SU-DHL-6 (cell line): ENCODE measurements around the gene RGS6.

Experiments used
- H2AFZ ChIP-seq: fragments of 200-600 bp; sonication (generic); 2 replicates; pipeline ENCODE4 v1.6.1; 2014; ENCODE audit warnings: low read depth, mild to moderate bottlenecking, moderate library complexity, mixed read lengths, antibody characterized with exemption, low read length; ENCODE audit not compliant: severe bottlenecking
- H3F3A ChIP-seq: fragments of 200-600 bp; shearing (Covaris generic); 2 replicates; pipeline ENCODE4 v1.6.0; 2016; ENCODE audit warnings: antibody characterized with exemption, mild to moderate bottlenecking; ENCODE audit not compliant: insufficient read depth
- H3K27ac ChIP-seq: fragments of 200-600 bp; sonication (generic); 2 replicates; pipeline ENCODE4 v1.5.1; 2016; ENCODE audit warnings: low read depth, mild to moderate bottlenecking, low read length, moderate library complexity, mixed read lengths
- H3K27me3 ChIP-seq: fragments of 200-600 bp; sonication (generic), shearing (Covaris generic); 2 replicates; pipeline ENCODE4 v1.6.0; 2014; ENCODE audit warnings: mild to moderate bottlenecking, low read length
- H3K36me3 ChIP-seq: fragments of 200-600 bp; sonication (generic); 2 replicates; pipeline ENCODE4 v1.6.1; 2014; ENCODE audit warnings: mild to moderate bottlenecking, low read length, mixed read lengths
- H3K4me2 ChIP-seq: fragments of 300-600, 200-600 bp; shearing (Covaris generic), sonication (generic); 2 replicates; pipeline ENCODE4 v1.6.0; 2014; ENCODE audit warnings: low read length, low read depth, mild to moderate bottlenecking; ENCODE audit not compliant: poor library complexity, severe bottlenecking
- H3K4me3 ChIP-seq: fragments of 200-600 bp; sonication (generic); 2 replicates; pipeline ENCODE4 v1.5.1; 2014; ENCODE audit warnings: antibody characterized with exemption, low read length, mild to moderate bottlenecking, mixed read lengths; ENCODE audit not compliant: insufficient read depth, poor library complexity, severe bottlenecking
- H3K79me2 ChIP-seq: fragments of 200-600 bp; sonication (generic); 2 replicates; pipeline ENCODE4 v1.6.1; 2014; ENCODE audit warnings: mild to moderate bottlenecking, low read length, moderate library complexity; ENCODE audit not compliant: insufficient read depth
- H3K9ac ChIP-seq: fragments of 200-600 bp; sonication (generic); 2 replicates; pipeline ENCODE4 v1.7.0; 2014; ENCODE audit warnings: mild to moderate bottlenecking, low read length
- H3K9me2 ChIP-seq: fragments of 200-600 bp; sonication (generic); replicated peaks from 2 replicates; pipeline ENCODE4 v1.6.1; 2014; ENCODE audit warnings: low read length; ENCODE audit not compliant: insufficient read depth
- H3K9me3 ChIP-seq: fragments of 200-600 bp; sonication (generic); 2 replicates; pipeline ENCODE4 v1.6.1; 2014; ENCODE audit warnings: low read length, mixed read lengths; ENCODE audit not compliant: insufficient read depth
- H4K20me1 ChIP-seq: fragments of 200-600 bp; sonication (generic); 2 replicates; pipeline ENCODE4 v1.6.1; 2014; ENCODE audit warnings: low read depth, mild to moderate bottlenecking, antibody characterized with exemption, low read length, moderate library complexity, mixed read lengths
- EZH2phosphoT487 ChIP-seq: fragments of 200-600 bp; sonication (generic), shearing (Covaris generic); conservative IDR thresholded peaks from 2 replicates; pipeline ENCODE4 v1.6.1; 2018; ENCODE audit warnings: mild to moderate bottlenecking, antibody characterized with exemption, low read length, moderate library complexity, mixed read lengths
- TF ChIP-seq, protein P1 (sequence below): fragments of 200-600 bp; sonication (generic); IDR thresholded peaks from one replicate; pipeline ENCODE4 v1.5.1; 2017; ENCODE audit warnings: antibody characterized with exemption, mild to moderate bottlenecking, low read length, moderate library complexity; ENCODE audit not compliant: insufficient read depth, poor library complexity, severe bottlenecking

Gene RGS6

DNA sequence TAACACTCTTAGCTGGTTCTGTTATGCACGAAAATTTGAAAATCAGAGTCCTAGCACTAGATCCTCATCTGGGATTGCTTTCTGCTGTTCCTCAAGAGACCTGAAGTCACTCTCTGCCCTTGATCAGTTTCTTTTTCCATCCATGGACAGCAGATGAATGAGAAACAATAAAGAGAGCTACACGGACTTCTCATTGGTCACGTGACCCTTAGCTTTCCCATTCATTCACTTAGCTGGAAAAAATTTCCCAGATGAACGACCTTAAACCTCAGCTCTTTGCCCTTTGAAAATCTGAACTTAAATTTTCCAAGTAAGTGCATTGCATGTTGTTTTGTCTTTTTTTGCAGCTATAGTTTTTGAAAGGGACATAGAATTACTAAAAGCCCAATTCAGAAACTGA is 27.2 kb upstream of the RGS6 start:
- H4K20me1 ChIP-seq: no peaks in the 10 kb centered on the region
- no peaks in the 10 kb centered on the region for H3K36me3 ChIP-seq
- no peak overlapping the region for H3K9ac ChIP-seq
- H3K4me3 ChIP-seq: no peak overlapping the region
- no peaks in the 10 kb centered on the region for H3K9me3 ChIP-seq
- H2AFZ ChIP-seq: no peak overlapping the region
- no peak overlapping the region for H3K27ac ChIP-seq
- H3K27me3 ChIP-seq: no peaks in the 10 kb centered on the region
- no peaks in the 10 kb centered on the region for H3F3A ChIP-seq
- H3K79me2 ChIP-seq: no peaks in the 10 kb centered on the region
- H3K9me2 ChIP-seq: no peaks in the 10 kb centered on the region
- H3K4me2 ChIP-seq: no peak overlapping the region
- TF ChIP-seq EZH2phosphoT487: no peak
- TF ChIP-seq, protein P1, sequence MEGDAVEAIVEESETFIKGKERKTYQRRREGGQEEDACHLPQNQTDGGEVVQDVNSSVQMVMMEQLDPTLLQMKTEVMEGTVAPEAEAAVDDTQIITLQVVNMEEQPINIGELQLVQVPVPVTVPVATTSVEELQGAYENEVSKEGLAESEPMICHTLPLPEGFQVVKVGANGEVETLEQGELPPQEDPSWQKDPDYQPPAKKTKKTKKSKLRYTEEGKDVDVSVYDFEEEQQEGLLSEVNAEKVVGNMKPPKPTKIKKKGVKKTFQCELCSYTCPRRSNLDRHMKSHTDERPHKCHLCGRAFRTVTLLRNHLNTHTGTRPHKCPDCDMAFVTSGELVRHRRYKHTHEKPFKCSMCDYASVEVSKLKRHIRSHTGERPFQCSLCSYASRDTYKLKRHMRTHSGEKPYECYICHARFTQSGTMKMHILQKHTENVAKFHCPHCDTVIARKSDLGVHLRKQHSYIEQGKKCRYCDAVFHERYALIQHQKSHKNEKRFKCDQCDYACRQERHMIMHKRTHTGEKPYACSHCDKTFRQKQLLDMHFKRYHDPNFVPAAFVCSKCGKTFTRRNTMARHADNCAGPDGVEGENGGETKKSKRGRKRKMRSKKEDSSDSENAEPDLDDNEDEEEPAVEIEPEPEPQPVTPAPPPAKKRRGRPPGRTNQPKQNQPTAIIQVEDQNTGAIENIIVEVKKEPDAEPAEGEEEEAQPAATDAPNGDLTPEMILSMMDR: no peak

DNA sequence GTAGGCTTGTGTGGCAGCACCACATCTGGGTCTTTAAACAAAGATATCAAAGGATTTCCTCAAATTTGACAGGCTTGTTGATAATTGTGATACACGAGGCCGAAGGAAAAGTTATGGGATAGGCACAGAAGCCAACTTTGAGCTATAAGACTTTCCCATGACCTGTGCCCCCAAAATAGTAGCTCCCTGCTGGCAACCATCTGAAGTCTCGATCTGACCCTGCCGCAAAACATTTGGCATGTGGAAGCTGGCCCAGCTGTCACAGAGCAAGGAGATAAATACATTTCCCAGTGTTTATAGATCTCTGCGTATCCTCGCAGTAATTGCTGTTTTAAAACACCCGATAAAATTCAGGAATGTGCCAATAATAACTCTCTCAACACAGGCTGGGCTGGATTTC is 26.4 kb upstream of the RGS6 start:
- H3K27me3 ChIP-seq: no peaks in the 10 kb centered on the region
- no peaks in the 10 kb centered on the region for H3K79me2 ChIP-seq

DNA sequence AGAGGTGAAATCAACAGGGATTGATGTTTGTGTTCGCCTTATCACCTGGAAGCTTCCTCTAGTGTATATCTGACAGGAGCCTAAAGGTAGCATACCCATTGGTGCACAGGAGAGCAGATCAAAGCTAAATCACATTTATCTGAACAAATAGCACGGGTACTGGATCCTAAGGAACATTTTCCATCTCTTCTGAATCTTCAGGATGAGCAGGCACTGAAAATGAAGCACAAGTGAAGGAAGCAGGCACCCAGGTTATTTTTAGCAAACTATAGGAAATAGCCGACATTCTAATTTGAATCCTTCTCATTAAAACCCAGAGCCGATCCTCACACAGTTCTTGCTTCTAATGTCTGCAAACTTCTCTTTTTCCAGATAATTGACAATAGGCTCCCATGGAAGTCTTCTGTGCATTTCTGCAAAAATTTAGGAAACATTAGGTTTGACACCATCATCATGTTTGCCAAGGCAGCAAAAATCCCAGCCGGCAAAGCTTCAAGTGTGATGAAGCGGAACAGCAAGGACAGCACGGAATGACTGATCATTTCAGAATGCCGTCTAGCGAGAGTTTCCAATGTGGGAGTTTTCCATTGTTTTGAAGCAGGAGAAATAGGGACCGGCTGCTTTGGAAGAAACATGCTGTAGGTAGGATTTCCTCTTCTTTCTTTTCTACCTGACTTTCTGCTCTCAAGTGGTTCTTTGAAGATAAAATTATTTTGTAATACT is 24.3 kb upstream of the RGS6 start:
- Histone ChIP-seq H3K4me3 (no peak overlapping the region), H2AFZ (no peak overlapping the region), H3K4me2 (no peak overlapping the region), H3F3A (no peaks in the 10 kb centered on the region), H3K9me3 (no peaks in the 10 kb centered on the region), H3K27me3 (no peaks in the 10 kb centered on the region), H3K9me2 (no peaks in the 10 kb centered on the region), H3K9ac (no peak overlapping the region), H3K36me3 (no peaks in the 10 kb centered on the region), H3K79me2 (no peaks in the 10 kb centered on the region), H3K27ac (no peak overlapping the region), H4K20me1 (no peaks in the 10 kb centered on the region)
- no peak for TF ChIP-seq EZH2phosphoT487
- TF ChIP-seq, protein P1: no peak

More for the DNA sequence above, 26.4 kb upstream of the RGS6 start:
- no peak overlapping the region for H3K4me3 ChIP-seq
- no peaks in the 10 kb centered on the region for H4K20me1 ChIP-seq
- H3K27ac ChIP-seq: no peak overlapping the region
- H3K9me2 ChIP-seq: no peaks in the 10 kb centered on the region
- no peaks in the 10 kb centered on the region for H3F3A ChIP-seq
- H3K9me3 ChIP-seq: no peaks in the 10 kb centered on the region
- TF ChIP-seq, protein P1: no peak
- TF ChIP-seq EZH2phosphoT487: no peak
- no peak overlapping the region for H3K9ac ChIP-seq
- no peak overlapping the region for H3K4me2 ChIP-seq
- no peaks in the 10 kb centered on the region for H3K36me3 ChIP-seq
- H2AFZ ChIP-seq: no peak overlapping the region
